Mucosa of rectum (tissue), 2 donors: ENCODE data around the gene KLK1.

ENCODE experiments used
- H3K27ac ChIP-seq, 2 donors: one replicate each; pipeline ENCODE4 v1.7.0; 2013; ENCODE audit warnings: inconsistent platforms in 2 of 2, low read depth in 2 of 2, low read length in 2 of 2
- H3K27me3 ChIP-seq, 2 donors: one replicate each; pipeline ENCODE4 v1.7.0; 2013; ENCODE audit warnings: low read length in 2 of 2; ENCODE audit not compliant: control insufficient read depth in 2 of 2, insufficient read depth in 2 of 2
- H3K36me3 ChIP-seq, 2 donors: one replicate each; pipeline ENCODE4 v1.7.0; 2013; ENCODE audit warnings: low read length in 2 of 2; ENCODE audit not compliant: control insufficient read depth in 2 of 2, insufficient read depth in 2 of 2
- H3K4me1 ChIP-seq, 2 donors: one replicate each; pipeline ENCODE4 v1.7.0; 2013; ENCODE audit warnings: low read length in 2 of 2, mild to moderate bottlenecking in 1 of 2; ENCODE audit not compliant: control insufficient read depth in 2 of 2, insufficient read depth in 2 of 2
- H3K4me3 ChIP-seq, 2 donors: one replicate each; pipeline ENCODE4 v1.7.0; 2013; ENCODE audit warnings: low read length in 2 of 2
- H3K9ac ChIP-seq, 2 donors: one replicate each; pipeline ENCODE4 v1.7.0; 2013; ENCODE audit warnings: low read length in 2 of 2, low read depth in 1 of 2, mild to moderate bottlenecking in 1 of 2
- H3K9me3 ChIP-seq, 2 donors: one replicate each; pipeline ENCODE4 v1.7.0; 2013; ENCODE audit warnings: low read length in 2 of 2; ENCODE audit not compliant: control insufficient read depth in 2 of 2
- donor health status: healthy.
- donor health status: Normal muscosa, but diverticular disease.

Gene KLK1

GRCh38 chr19:50801107-50801506, 22.5 kb downstream of the KLK1 start:
- Histone ChIP-seq H3K36me3 (peaks cover 19 to 29% of the 10 kb centered on the region in 2 donors), H3K27ac (no peak overlapping the region)

DNA sequence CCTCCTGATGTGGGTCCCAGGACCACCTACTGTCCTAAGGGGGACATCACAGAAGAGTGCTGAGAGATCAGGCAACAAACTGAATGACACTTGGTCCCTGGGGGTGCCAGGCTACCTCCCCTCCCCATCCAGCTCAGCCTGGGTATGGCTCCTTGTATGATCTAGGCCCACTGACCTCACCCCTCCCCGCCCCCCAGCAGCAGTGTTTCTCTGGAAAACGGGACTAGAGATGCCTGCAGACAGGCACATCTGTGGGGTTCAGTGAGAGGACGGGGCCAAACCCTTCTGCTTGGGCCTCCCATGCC, 24.1 kb downstream of the KLK1 start:
- no peaks in the 10 kb centered on the region for H3K9me3 ChIP-seq
- no peak overlapping the region for H3K9ac ChIP-seq
- peaks cover 9 to 21% of the 10 kb centered on the region in 2 donors for H3K4me1 ChIP-seq
- no peaks in the 10 kb centered on the region for H3K27me3 ChIP-seq
- peaks cover 19 to 29% of the 10 kb centered on the region in 2 donors for H3K36me3 ChIP-seq
- H3K27ac ChIP-seq: no peak overlapping the region
- H3K4me3 ChIP-seq: no peak overlapping the region

More at GRCh38 chr19:50801107-50801506, 22.5 kb downstream of the KLK1 start:
- H3K27me3 ChIP-seq: no peaks in the 10 kb centered on the region
- H3K4me1 ChIP-seq: peaks cover 9 to 19% of the 10 kb centered on the region in 2 donors
- no peak overlapping the region for H3K4me3 ChIP-seq
- no peaks in the 10 kb centered on the region for H3K9me3 ChIP-seq
- H3K9ac ChIP-seq: no peak overlapping the region

DNA sequence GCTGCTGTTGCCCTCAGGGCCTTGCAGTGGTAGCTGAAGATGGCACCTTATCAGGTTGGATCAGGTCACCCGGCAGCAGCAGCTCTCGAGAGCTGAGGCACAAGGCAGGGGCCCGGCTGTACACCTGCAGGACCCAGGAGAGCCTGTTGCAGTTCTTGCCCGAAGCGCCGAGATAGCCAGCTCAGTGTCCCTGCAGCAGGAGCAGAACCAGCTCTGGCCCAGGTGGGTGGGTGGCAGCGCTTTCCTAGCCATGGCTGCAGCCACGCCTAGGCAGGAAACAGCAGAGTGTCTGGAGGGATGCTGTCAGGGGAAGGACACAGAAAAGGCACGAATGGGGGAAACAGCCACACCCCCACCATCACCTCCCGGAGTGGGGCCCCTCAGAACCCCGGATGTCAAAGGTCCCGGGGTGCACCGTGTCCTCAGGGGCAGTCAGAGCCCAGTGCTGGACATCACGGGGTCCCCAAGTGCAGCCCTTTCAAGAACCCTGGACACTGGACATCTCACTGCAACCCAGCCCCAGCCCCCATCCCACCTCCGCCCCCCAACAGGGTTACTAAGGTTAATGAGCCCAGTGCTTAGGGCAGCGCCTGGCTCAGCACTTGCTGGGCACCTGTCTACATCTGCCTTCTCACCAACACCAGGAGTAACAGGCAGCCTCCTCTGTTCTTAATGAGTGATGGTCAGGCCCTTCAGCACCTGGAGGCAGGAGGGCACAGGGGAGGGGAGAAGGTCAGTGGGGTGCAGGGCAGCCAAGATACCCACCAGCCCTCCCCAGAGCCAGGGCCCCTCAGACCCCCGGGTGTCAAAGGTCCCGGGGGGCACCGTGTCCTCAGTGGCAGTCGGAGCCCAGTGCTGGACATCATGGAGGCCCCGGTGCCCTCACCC, 24.7 kb downstream of the KLK1 start:
- Histone ChIP-seq H3K27ac (no peak overlapping the region), H3K9me3 (no peaks in the 10 kb centered on the region), H3K4me1 (peaks cover 9 to 24% of the 10 kb centered on the region in 2 donors), H3K9ac (no peak overlapping the region), H3K4me3 (no peak overlapping the region), H3K27me3 (no peaks in the 10 kb centered on the region), H3K36me3 (peaks cover 19 to 29% of the 10 kb centered on the region in 2 donors)

DNA sequence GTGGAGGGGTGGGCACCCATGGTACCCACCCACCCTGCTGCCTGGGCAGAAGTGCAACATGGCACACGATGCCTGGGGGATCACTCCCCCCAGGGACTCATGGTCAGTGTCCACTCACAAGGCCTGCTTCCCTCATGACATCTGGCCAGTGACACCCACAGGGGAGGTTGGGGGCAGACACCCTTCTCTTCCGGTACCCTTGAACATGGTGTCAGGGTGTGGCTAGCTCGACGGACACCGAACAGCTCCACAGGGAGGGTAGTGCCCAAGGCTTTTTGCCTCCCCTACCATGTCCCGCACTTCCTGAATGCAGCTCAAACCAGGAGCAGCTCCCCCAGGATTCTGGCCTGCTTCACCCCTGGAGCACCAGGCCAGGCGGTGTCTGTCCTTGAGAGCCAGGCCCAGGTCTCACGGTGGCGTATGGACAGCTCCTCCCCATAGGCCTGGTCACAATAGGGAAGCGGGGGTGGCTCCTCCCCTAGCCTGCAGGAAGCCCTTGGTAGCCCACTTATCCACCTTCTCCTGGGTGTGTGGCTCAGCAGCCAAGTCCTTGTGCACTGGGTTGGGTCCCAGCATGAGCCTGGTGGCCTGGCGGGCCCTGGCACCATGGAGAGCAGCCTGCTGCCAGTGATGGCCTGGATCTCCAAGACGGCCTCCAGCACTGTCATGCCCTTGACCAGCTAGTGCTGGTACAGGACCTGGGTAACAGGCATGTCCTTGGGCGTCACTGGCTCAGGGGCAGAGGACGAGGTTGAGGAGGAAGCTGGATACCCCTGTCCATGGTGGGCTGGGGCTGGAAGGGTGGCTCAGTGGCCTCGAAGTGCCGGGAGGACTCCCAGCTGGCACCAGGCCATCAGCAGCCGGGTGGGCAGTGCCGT, 25.6 kb downstream of the KLK1 start:
- Histone ChIP-seq H3K36me3 (peaks cover 19 to 29% of the 10 kb centered on the region in 2 donors), H3K27me3 (no peaks in the 10 kb centered on the region), H3K27ac (no peak overlapping the region), H3K9ac (no peak overlapping the region), H3K4me1 (peaks cover 3 to 16% of the 10 kb centered on the region in 2 donors), H3K9me3 (no peaks in the 10 kb centered on the region), H3K4me3 (no peak overlapping the region)

- no peak overlapping the region for H3K27ac ChIP-seq
- no peaks in the 10 kb centered on the region for H3K9me3 ChIP-seq
- H3K4me1 ChIP-seq: peaks cover 0 to 9% of the 10 kb centered on the region in 2 donors
- H3K9ac ChIP-seq: no peak overlapping the region
- no peak overlapping the region for H3K4me3 ChIP-seq
- peaks cover 19 to 29% of the 10 kb centered on the region in 2 donors for H3K36me3 ChIP-seq
- no peaks in the 10 kb centered on the region for H3K27me3 ChIP-seq
These were observed 26.2 kb downstream of the KLK1 start for GRCh38 chr19:50797429-50797780.

DNA sequence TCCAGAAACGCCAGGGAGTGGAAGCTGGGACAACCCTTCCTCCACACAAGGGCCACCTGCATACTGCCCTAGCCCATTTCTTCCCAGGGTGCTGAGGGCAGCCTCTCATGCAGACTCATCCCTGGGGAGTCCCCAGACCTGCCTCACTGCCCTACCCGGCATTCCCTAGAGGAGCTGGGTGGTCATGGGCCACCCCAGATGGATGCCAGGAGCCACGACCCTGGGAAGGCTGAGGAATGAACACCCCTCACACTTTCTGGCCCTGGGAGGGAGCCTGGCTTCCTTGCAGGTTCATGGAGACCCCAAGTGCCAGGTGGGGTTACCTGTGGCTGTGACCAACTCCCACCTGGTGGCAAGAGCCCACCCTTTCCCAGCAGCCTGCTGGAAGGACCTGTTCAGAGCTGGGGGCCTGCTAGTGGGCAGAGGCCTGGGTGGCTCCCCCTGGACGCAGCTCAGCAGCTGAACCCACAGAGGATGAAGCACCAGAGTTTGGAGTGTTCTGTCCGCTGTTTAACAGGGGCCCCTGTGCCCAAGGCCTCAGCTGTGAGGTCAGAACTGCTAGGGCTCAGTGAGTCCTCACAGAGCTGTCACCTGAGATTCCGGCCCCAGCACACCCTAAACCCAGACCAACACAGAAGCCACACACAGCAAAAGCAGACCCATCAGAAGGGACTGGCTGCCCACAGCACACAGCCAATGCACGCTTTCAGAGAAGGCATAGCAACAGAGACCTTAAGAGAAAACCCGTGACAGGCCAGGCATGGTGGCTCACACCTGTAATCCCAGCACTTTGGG, 26.8 kb downstream of the KLK1 start:
- Histone ChIP-seq H3K4me3 (no peak overlapping the region), H3K27ac (no peak overlapping the region), H3K9me3 (no peaks in the 10 kb centered on the region), H3K4me1 (peaks cover 0 to 5% of the 10 kb centered on the region in 2 donors), H3K36me3 (peaks cover 19 to 26% of the 10 kb centered on the region in 2 donors), H3K27me3 (peaks cover 0 to 5% of the 10 kb centered on the region in 2 donors), H3K9ac (no peak overlapping the region)

GRCh38 chr19:50796128-50796633, 27.4 kb downstream of the KLK1 start:
- Histone ChIP-seq H3K9ac (no peak overlapping the region), H3K36me3 (peaks cover 17 to 26% of the 10 kb centered on the region in 2 donors), H3K4me1 (peaks cover 0 to 5% of the 10 kb centered on the region in 2 donors), H3K27me3 (peaks cover 0 to 6% of the 10 kb centered on the region in 2 donors), H3K9me3 (no peaks in the 10 kb centered on the region), H3K27ac (no peak overlapping the region), H3K4me3 (no peak overlapping the region)

GRCh38 chr19:50795664-50796073, 27.9 kb downstream of the KLK1 start:
- Histone ChIP-seq H3K9me3 (no peaks in the 10 kb centered on the region), H3K27ac (no peak overlapping the region), H3K9ac (no peak overlapping the region), H3K27me3 (peaks cover 0 to 6% of the 10 kb centered on the region in 2 donors), H3K36me3 (peaks cover 16 to 22% of the 10 kb centered on the region in 2 donors), H3K4me1 (peaks cover 0 to 5% of the 10 kb centered on the region in 2 donors), H3K4me3 (no peak overlapping the region)

- no peaks in the 10 kb centered on the region for H3K9me3 ChIP-seq
- H3K4me3 ChIP-seq: no peak overlapping the region
- peaks cover 0 to 5% of the 10 kb centered on the region in 2 donors for H3K4me1 ChIP-seq
- peaks cover 0 to 6% of the 10 kb centered on the region in 2 donors for H3K27me3 ChIP-seq
- peaks cover 16 to 21% of the 10 kb centered on the region in 2 donors for H3K36me3 ChIP-seq
- H3K9ac ChIP-seq: no peak overlapping the region
- H3K27ac ChIP-seq: no peak overlapping the region
These were observed 28.5 kb downstream of the KLK1 start for GRCh38 chr19:50794876-50795663.
